ENCODE results near the gene MXRA8.

DNA sequence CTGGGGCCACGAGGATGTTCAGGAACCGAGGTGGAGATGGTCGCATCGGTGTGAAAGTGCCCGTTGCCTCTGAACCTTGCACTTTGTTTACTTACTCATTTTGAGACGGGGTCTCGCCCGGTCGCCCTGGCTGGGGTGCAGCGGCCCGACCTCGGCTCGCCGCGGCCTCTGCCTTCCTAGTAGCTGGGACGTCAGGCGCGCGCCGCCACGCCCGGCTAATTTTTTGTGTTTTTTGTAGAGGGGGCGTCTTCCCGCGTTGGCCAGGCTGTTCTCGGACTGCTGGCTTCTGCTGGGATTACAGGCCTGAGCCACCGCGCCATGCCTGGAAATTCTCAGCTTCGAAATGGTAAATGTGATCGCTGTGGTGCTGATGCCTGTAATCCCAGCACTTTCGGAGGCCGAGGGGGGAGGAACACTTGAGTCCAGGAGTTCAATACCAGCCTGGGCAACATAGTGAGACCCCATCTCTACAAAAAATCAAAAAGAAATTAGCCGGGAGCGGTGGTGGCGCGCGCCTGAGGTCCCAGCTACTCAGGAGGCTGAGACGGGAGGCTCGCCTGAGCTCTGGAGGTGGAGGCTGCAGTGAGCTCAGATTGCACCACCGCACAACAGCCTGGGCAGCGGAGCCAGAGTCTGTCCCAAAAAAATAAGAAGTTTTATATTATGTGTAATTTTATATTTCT lies 49.4 kb upstream of the MXRA8 start:
- TF ChIP-seq, protein P1, sequence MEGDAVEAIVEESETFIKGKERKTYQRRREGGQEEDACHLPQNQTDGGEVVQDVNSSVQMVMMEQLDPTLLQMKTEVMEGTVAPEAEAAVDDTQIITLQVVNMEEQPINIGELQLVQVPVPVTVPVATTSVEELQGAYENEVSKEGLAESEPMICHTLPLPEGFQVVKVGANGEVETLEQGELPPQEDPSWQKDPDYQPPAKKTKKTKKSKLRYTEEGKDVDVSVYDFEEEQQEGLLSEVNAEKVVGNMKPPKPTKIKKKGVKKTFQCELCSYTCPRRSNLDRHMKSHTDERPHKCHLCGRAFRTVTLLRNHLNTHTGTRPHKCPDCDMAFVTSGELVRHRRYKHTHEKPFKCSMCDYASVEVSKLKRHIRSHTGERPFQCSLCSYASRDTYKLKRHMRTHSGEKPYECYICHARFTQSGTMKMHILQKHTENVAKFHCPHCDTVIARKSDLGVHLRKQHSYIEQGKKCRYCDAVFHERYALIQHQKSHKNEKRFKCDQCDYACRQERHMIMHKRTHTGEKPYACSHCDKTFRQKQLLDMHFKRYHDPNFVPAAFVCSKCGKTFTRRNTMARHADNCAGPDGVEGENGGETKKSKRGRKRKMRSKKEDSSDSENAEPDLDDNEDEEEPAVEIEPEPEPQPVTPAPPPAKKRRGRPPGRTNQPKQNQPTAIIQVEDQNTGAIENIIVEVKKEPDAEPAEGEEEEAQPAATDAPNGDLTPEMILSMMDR (IDR thresholded peaks at IDR 0.05) = peak in 2 of 7 experiments; percentile 17 to 28
- no peak for TF ChIP-seq POLR2A (IDR thresholded peaks at IDR 0.05)
